Vagina (tissue), 2 donors: Measurements from ENCODE around the gene GRIN3A.

ENCODE experiments used
- CTCF ChIP-seq, 3 experiments: fragments of 450-650 bp in 2 of 3; fragments of 200-600 bp in 1 of 3; sonication (generic) in 1 of 3; IDR thresholded peaks; one replicate each; pipeline ENCODE4 v1.5.1; 2017 to 2019; ENCODE audit warnings: antibody characterized with exemption in 3 of 3, mild to moderate bottlenecking in 2 of 3, moderate library complexity in 2 of 3
- POLR2A ChIP-seq, 2 donors: fragments of 450-650 bp; IDR thresholded peaks; one replicate each; pipeline ENCODE4 v1.6.1; 2017; ENCODE audit warnings: antibody characterized with exemption in 2 of 2, mild to moderate bottlenecking in 2 of 2, moderate library complexity in 2 of 2

- TF ChIP-seq POLR2A (IDR thresholded peaks at IDR 0.05) = no peak
- TF ChIP-seq CTCF (IDR thresholded peaks at IDR 0.05) = no peak
Observed at GRCh38 chr9:101628173-101628572, 110.3 kb downstream of the GRIN3A start.
